Activated CD4-positive, alpha-beta memory T cell treated with anti-CD3 and anti-CD28 coated beads, Interleukin-2, amount 10 ng/mL, durations not matched to agents 7 days and 5 days (primary cell): ENCODE data around the gene FUCA1. TPM values are rescaled to one million over a fixed set of nuclear protein-coding genes. Genes with fewer than 3 reads are reported as not detected.

Experiments
- CTCF ChIA-PET: fragments of 350-600 bp; sonication (Branson Sonifier 250); formaldehyde crosslinking; loops from one replicate; lab custom pipeline; 2021; ENCODE audit warnings: antibody characterized with exemption, inconsistent platforms; lab: Charles Lee
- POLR2A ChIA-PET: fragments of 350-600 bp; sonication (Branson Sonifier 250); formaldehyde crosslinking; loops from one replicate; lab custom pipeline; 2021; ENCODE audit warnings: antibody characterized with exemption; lab: Charles Lee
- DNase-seq: peaks from one replicate; pipeline ENCODE4 v3.0.0-alpha.2; 2020
- H3K27ac Mint-ChIP-seq: one replicate; pipeline ENCODE4 v1.8.0; 2021; ENCODE audit warnings: mild to moderate bottlenecking, mixed read lengths
- H3K27me3 Mint-ChIP-seq: one replicate; pipeline ENCODE4 v1.8.0; 2021; ENCODE audit warnings: mixed read lengths
- H3K36me3 Mint-ChIP-seq: one replicate; pipeline ENCODE4 v1.8.0; 2021; ENCODE audit warnings: low read depth, mixed read lengths
- H3K4me1 Mint-ChIP-seq: one replicate; pipeline ENCODE4 v1.8.0; 2021; ENCODE audit warnings: mixed read lengths
- H3K4me3 Mint-ChIP-seq: one replicate; pipeline ENCODE4 v1.8.0; 2021; ENCODE audit warnings: mild to moderate bottlenecking, mixed read lengths
- H3K9me3 Mint-ChIP-seq: one replicate; pipeline ENCODE4 v1.8.0; 2021; ENCODE audit warnings: mixed read lengths
- total RNA-seq, 2 experiments: library from RNA; stranded (reverse); gene quantifications; one replicate each; pipeline ENCODE4 v1.2.3, GENCODE V29; 2021

Gene FUCA1
- total RNA-seq = 1 to 10 TPM; 5.6 to 6.3 TPM

DNA sequence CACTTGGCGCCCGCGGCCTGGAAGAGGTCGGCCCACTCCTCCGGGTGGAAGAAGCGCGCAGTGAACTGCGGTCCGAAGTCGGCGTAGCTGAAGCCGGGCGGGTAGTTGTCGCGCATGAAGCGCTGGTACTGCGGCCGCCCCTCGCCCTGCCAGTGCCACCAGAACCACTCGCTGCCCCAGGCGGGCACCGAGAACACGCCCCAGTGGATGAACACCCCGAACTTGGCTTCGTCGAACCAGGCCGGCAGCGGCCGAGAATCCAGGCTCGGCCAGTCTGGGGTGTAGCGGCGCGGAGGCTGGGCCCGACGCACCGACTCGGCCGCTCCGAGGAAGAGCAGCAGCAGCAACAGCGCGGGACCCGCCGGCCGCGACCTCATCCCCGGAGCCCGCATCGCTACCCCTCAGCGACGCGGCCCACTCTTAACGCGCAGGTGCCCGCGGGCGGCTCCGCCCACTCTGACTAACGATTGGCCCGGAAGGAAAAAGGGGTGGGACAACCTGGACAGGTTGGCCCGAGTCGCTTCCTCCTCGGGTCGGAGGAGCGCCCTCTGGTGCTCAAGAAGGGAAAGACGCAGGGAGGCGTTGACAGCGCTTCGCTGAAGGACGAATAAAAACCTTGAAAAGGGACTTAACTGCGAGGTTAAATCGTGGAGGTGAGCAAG is at the start of gene FUCA1:
TSS of gene FUCA1 (minus strand) at position 396 of the 662 bp plus-strand sequence. CDS start at position 392, 4 bp downstream.
- ChIA-PET CTCF (interaction anchor here (0.8 to 2.1 kb wide), 6 partner anchors 29 to 96 kb away, joined by 3 to 23 read pairs (median 4); no protein-coding TSS in a partner anchor), POLR2A (interaction anchor here (0.8 to 1.3 kb wide), 3 partner anchors 43 to 90 kb away, joined by 3 to 4 read pairs (median 4); partner anchors contain the start of gene HMGCL)
- peaks cover 5% of the 10 kb centered on the region for H3K27me3 Mint-ChIP-seq
- peaks cover 5% of the 10 kb centered on the region for H3K36me3 Mint-ChIP-seq
- peaks cover 18% of the 10 kb centered on the region for H3K4me1 Mint-ChIP-seq
- peak within 1 kb of the TSS; percentile 11 for H3K27ac Mint-ChIP-seq
- no peaks in the 10 kb centered on the region for H3K9me3 Mint-ChIP-seq
- H3K4me3 Mint-ChIP-seq = peak within 1 kb of the TSS; percentile 78
- peak; percentile 93 for DNase-seq

GRCh38 chr1:23916209-23917131 is 48.4 kb upstream of the FUCA1 start:
- Mint-ChIP-seq H3K36me3 (no peaks in the 10 kb centered on the region), H3K27me3 (peaks cover 3% of the 10 kb centered on the region), H3K4me1 (peaks cover 19% of the 10 kb centered on the region), H3K27ac (no peak overlapping the region), H3K9me3 (no peaks in the 10 kb centered on the region), H3K4me3 (no peak overlapping the region)
- ChIA-PET POLR2A (interaction anchor here (0.7 to 1.3 kb wide), 2 partner anchors 138 to 144 kb away, joined by 3 read pairs; partner anchors contain the start of gene PITHD1), CTCF (interaction anchor here (0.7 to 2.4 kb wide), 17 partner anchors 10 to 279 kb away, joined by 3 to 34 read pairs (median 4); partner anchors contain the start of gene PITHD1)
- DNase-seq = peak; percentile 54

DNA sequence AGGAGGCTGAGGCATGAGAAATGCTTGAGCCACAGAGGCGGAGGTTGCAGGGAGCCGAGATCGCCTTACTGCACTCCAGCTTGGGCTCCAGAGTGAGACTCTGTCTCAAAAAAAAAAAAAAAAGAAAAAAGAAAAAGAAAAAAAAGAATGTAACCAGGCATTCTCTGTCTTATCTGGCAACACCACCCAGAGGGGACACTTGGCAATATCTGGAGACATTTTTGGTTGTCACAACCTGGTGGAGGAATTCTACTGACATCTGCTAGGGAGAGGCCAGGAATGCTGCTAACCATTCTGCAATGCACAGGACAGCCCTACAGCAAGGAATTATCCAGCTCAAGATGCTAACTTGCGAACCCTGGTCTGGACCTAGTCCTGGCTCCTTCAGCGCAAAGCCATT is 47.4 kb upstream of the FUCA1 start:
- CTCF ChIA-PET = interaction anchor here (0.8 kb wide), 1 partner anchor 12 kb away, joined by 3 read pairs; no protein-coding TSS in a partner anchor
- DNase-seq = no peak
- peaks cover 29% of the 10 kb centered on the region for H3K4me1 Mint-ChIP-seq
- H3K9me3 Mint-ChIP-seq = no peaks in the 10 kb centered on the region
- peaks cover 5% of the 10 kb centered on the region for H3K27me3 Mint-ChIP-seq
- H3K4me3 Mint-ChIP-seq = no peak overlapping the region
- no peak overlapping the region for H3K27ac Mint-ChIP-seq
- no peaks in the 10 kb centered on the region for H3K36me3 Mint-ChIP-seq
- POLR2A ChIA-PET = no interaction called here

- POLR2A ChIA-PET = no interaction called here
Measured at GRCh38 chr1:23914921-23915320, 46.8 kb upstream of the FUCA1 start.

GRCh38 chr1:23913212-23913880 is 45.3 kb upstream of the FUCA1 start, which contains the start of gene CNR2:
TSS of gene CNR2 (minus strand) at chr1:23913362. CDS start at chr1:23875617, 37,745 bp downstream.
- Mint-ChIP-seq H3K4me1 (peaks cover 44% of the 10 kb centered on the region), H3K4me3 (no peak within 1 kb of the TSS), H3K36me3 (no peaks in the 10 kb centered on the region), H3K9me3 (no peaks in the 10 kb centered on the region), H3K27ac (no peak within 1 kb of the TSS), H3K27me3 (peaks cover 12% of the 10 kb centered on the region)
- peak; percentile 31 for DNase-seq
- ChIA-PET CTCF (interaction anchor here (1.7 to 1.8 kb wide), 2 partner anchors 103 to 142 kb away, joined by 5 to 10 read pairs; no protein-coding TSS in a partner anchor), POLR2A (interaction anchor here (0.7 to 1.6 kb wide), 5 partner anchors 9 to 569 kb away, joined by 3 to 5 read pairs (median 4); partner anchors contain the start of genes HNRNPR, PITHD1 and PNRC2)

More at GRCh38 chr1:23914921-23915320, 46.8 kb upstream of the FUCA1 start:
- CTCF ChIA-PET = interaction anchor here (0.8 kb wide), 1 partner anchor 11 kb away, joined by 3 read pairs; no protein-coding TSS in a partner anchor
- Mint-ChIP-seq H3K27me3 (peaks cover 7% of the 10 kb centered on the region), H3K27ac (no peak overlapping the region), H3K36me3 (no peaks in the 10 kb centered on the region), H3K4me3 (no peak overlapping the region), H3K4me1 (peaks cover 31% of the 10 kb centered on the region), H3K9me3 (no peaks in the 10 kb centered on the region)
- DNase-seq = no peak

- CTCF ChIA-PET = no interaction called here
- H3K27me3 Mint-ChIP-seq = peaks cover 12% of the 10 kb centered on the region
- H3K27ac Mint-ChIP-seq = no peak overlapping the region
- H3K36me3 Mint-ChIP-seq = no peaks in the 10 kb centered on the region
- H3K9me3 Mint-ChIP-seq = no peaks in the 10 kb centered on the region
- no peak overlapping the region for H3K4me3 Mint-ChIP-seq
- peaks cover 44% of the 10 kb centered on the region for H3K4me1 Mint-ChIP-seq
- POLR2A ChIA-PET = no interaction called here
- no peak for DNase-seq
Measured at GRCh38 chr1:23911921-23912320, 43.8 kb upstream of the FUCA1 start.

DNA sequence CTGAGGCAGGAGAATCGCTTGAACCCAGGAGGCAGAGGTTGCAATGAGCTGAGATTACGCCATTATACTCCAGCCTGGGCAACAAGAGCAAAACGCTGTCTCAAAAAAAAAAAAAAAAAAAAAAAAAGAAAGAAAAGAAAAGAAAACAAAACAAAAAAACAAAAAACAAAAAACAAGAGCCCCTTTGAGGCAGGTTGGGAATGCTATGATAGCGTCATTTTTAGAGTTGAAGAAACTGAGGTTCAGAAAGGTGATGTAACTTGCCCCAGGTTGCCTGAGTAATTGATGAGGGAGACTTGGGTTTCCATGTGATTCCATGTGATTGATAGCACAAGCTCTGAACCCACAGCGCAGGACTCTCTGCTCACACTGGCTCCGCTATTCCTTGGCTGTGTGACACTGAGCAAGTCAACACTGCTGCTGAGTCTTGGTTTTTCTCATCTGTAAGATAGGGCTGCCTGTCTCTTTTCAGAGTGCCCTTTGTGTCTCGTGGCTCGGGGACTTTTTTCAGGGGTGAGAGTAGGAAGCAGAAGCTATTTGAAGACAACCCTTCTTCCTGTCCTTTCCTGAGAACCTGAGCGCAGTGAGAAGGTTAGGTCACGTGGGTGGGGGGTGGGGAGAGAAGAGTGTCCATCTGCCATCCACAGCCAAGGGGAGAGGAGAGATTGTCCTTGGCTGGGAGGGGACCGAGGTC is 42.6 kb upstream of the FUCA1 start:
- H3K27me3 Mint-ChIP-seq = peaks cover 13% of the 10 kb centered on the region
- no peak overlapping the region for H3K27ac Mint-ChIP-seq
- H3K4me1 Mint-ChIP-seq = peaks cover 48% of the 10 kb centered on the region
- no peaks in the 10 kb centered on the region for H3K36me3 Mint-ChIP-seq
- DNase-seq = no peak
- CTCF ChIA-PET = interaction anchor here (0.9 to 1.5 kb wide), 3 partner anchors 39 to 101 kb away, joined by 3 to 5 read pairs (median 3); partner anchors contain the start of gene FUCA1
- POLR2A ChIA-PET = interaction anchor here (0.5 to 1.1 kb wide), 3 partner anchors 10 to 119 kb away, joined by 3 to 4 read pairs (median 3); partner anchors contain the start of gene HMGCL
- no peaks in the 10 kb centered on the region for H3K9me3 Mint-ChIP-seq
- no peak overlapping the region for H3K4me3 Mint-ChIP-seq

- ChIA-PET POLR2A (interaction anchor here (1.0 to 1.1 kb wide), 2 partner anchors 85 to 119 kb away, joined by 3 read pairs; partner anchors contain the start of gene HMGCL), CTCF (interaction anchor here (0.9 to 1.5 kb wide), 3 partner anchors 39 to 100 kb away, joined by 3 to 5 read pairs (median 3); partner anchors contain the start of gene FUCA1)
- no peak overlapping the region for H3K27ac Mint-ChIP-seq
- DNase-seq = no peak
- H3K9me3 Mint-ChIP-seq = no peaks in the 10 kb centered on the region
- H3K4me3 Mint-ChIP-seq = no peak overlapping the region
- H3K4me1 Mint-ChIP-seq = peaks cover 53% of the 10 kb centered on the region
- H3K27me3 Mint-ChIP-seq = peaks cover 13% of the 10 kb centered on the region
- no peaks in the 10 kb centered on the region for H3K36me3 Mint-ChIP-seq
Measured at GRCh38 chr1:23910144-23910543, 42.1 kb upstream of the FUCA1 start.

- POLR2A ChIA-PET = interaction anchor here (1.4 kb wide), 1 partner anchor 51 kb away, joined by 3 read pairs; the partner anchor contains the start of gene PNRC2
- no peak overlapping the region for H3K27ac Mint-ChIP-seq
- CTCF ChIA-PET = interaction anchor here (0.9 to 1.5 kb wide), 2 partner anchors 40 to 100 kb away, joined by 3 to 5 read pairs; no protein-coding TSS in a partner anchor
Measured at GRCh38 chr1:23909412-23909811, 41.3 kb upstream of the FUCA1 start.

DNA sequence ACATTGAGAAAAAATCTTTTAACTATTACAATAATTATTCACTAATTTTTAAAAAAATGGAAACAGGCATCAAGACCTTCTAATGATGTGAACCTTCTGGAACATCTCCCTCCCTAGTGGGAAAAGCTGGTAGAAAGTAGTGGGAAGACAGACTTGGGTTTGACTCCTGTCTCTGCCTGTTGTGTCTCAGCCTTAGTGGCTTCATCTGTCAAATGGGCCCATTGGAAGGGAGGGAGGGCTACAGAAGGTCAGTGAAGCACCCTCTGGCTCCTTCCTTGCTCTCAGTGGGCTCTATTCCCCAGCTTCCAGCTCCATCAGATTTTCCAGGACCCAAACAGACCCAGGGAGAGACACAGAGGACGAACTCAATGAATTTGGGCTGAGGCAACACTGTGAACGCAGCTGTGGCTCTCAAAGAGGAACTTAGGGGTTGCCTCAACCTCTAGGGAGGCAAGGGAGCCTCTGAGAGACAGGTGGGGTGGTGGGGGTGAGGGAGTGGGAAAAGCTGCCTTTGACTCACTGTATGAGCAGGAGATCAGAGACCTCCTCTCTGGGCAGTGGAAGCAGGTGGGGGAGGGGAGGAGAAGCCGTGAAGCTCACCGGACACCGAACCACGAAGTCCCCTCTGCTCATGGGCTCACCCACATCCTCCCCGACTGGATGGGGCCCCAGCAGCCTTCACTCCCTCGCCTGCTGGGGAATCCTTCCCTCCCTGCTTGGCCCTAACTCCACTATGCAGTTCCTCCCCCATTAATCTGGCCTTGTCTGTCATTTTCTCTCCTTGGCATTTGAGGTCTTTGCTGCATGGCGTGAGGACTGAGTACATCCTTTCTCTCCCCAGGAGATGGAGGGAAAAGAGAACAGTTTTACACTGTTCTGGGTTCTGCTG is 40.6 kb upstream of the FUCA1 start:
- no peaks in the 10 kb centered on the region for H3K36me3 Mint-ChIP-seq
- H3K4me1 Mint-ChIP-seq = peaks cover 56% of the 10 kb centered on the region
- ChIA-PET CTCF (no interaction called here), POLR2A (interaction anchor here (1.4 kb wide), 1 partner anchor 52 kb away, joined by 3 read pairs; the partner anchor contains the start of gene PNRC2)
- peak; percentile 33 for DNase-seq
- H3K9me3 Mint-ChIP-seq = no peaks in the 10 kb centered on the region
- H3K27me3 Mint-ChIP-seq = peaks cover 18% of the 10 kb centered on the region
- H3K27ac Mint-ChIP-seq = no peak overlapping the region
- no peak overlapping the region for H3K4me3 Mint-ChIP-seq

More at GRCh38 chr1:23909412-23909811, 41.3 kb upstream of the FUCA1 start:
- no peak for DNase-seq
- Mint-ChIP-seq H3K36me3 (no peaks in the 10 kb centered on the region), H3K27me3 (peaks cover 15% of the 10 kb centered on the region), H3K9me3 (no peaks in the 10 kb centered on the region), H3K4me1 (peaks cover 58% of the 10 kb centered on the region), H3K4me3 (no peak overlapping the region)
